Measurements from ENCODE around the gene MIGA2. TPM values are rescaled to one million over a fixed set of nuclear protein-coding genes. Genes with fewer than 3 reads are reported as not detected.

Gene MIGA2
- total and polyA plus RNA-seq, 2 of the 4 experiments (the other 2 are of a cell fraction) = 12.5 to 25.3 TPM

- H3K23ac ChIP-seq (ENCODE audit: low read depth, low read length) = no peak overlapping the region
- H2BK15ac ChIP-seq (ENCODE audit: low read depth, low read length) = no peak overlapping the region
- ChIA-PET CTCF (no interaction called here), POLR2A (ENCODE audit: unreplicated experiment) (no interaction called here)
- in situ Hi-C loops (cut with MboI; ENCODE audit: low sequenced_read_pairs) = no loop called here
- H3K9me3 ChIP-seq (ENCODE audit: control insufficient read depth, insufficient read depth, low read length) = no peaks in the 10 kb centered on the region
- DNase-seq (no peak), ATAC-seq (ENCODE audit: low read depth) (no peak)
- no peak overlapping the region for H2BK5ac ChIP-seq (ENCODE audit: low read depth, low read length, poor library complexity, severe bottlenecking)
- H3K4ac ChIP-seq (ENCODE audit: low read depth, low read length) = 0 out of 2 replicates have a peak overlapping the region, but pooled peaks have one; percentile 34
- H4K20me1 ChIP-seq (ENCODE audit: insufficient read depth, low read length) = no peaks in the 10 kb centered on the region
- peak overlapping the region; percentile 85 for H3K4me2 ChIP-seq (ENCODE audit: low read depth, low read length)
- H4K5ac ChIP-seq (ENCODE audit: low read depth, low read length) = peak overlapping the region; percentile 27; the same call in 1 of the 2 replicates
- intact Hi-C loops (cut with micrococcal nuclease) = no loop called here
- peaks cover 2% of the 10 kb centered on the region; the same call in 1 of the 2 replicates for H3K36me3 ChIP-seq (ENCODE audit: control insufficient read depth, insufficient read depth, low read length)
- BruUV-seq (replicated peaks) = no TSS peak
- H2BK20ac ChIP-seq (ENCODE audit: low read depth, low read length) = no peak overlapping the region
- H3K4me3 ChIP-seq (ENCODE audit: insufficient read depth, low read depth, low read length) = peak overlapping the region; percentile 68
- TF ChIP-seq ELK1 (IDR thresholded peaks at IDR 0.05; ENCODE audit: borderline replicate concordance, low read depth, low read length) (no peak), MAFK (IDR thresholded peaks at IDR 0.05; ENCODE audit: low read depth, low read length) (no peak), MAZ (IDR thresholded peaks at IDR 0.05; ENCODE audit: borderline replicate concordance, low read depth, low read length) (no peak), CHD1 (IDR thresholded peaks at IDR 0.05; ENCODE audit: low read depth, low read length) (no peak), MXI1 (IDR thresholded peaks at IDR 0.05; ENCODE audit: borderline replicate concordance, low read depth, low read length) (no peak), SMC3 (IDR thresholded peaks at IDR 0.05; ENCODE audit: low read depth, low read length) (no peak), NFE2L2 (IDR thresholded peaks at IDR 0.05; ENCODE audit: low read depth, low read length) (no peak), BHLHE40 (IDR thresholded peaks at IDR 0.05; ENCODE audit: low read depth, low read length) (no peak), RAD21 (IDR thresholded peaks at IDR 0.05; ENCODE audit: low read length) (no peak), RCOR1 (IDR thresholded peaks at IDR 0.05; ENCODE audit: insufficient replicate concordance, low read length) (no peak), CTCF (conservative IDR thresholded peaks at IDR 0.05; ENCODE audit: low read depth, low read length) (no peak), RFX5 (IDR thresholded peaks at IDR 0.05; ENCODE audit: low read depth, low read length) (no peak), USF2 (IDR thresholded peaks at IDR 0.05; ENCODE audit: low read depth, low read length) (no peak), CEBPB (IDR thresholded peaks at IDR 0.05; ENCODE audit: low read depth, low read length) (no peak), POLR2A (IDR thresholded peaks at IDR 0.05; ENCODE audit: low read depth, low read length) (no peak), FOS (IDR thresholded peaks at IDR 0.05; ENCODE audit: low read depth, low read length) (no peak)
- H2AK5ac ChIP-seq (ENCODE audit: low read depth, low read length) = no peak overlapping the region
- H3K9me1 ChIP-seq (ENCODE audit: insufficient read depth, low read length) = peaks cover 6% of the 10 kb centered on the region; the same call in 1 of the 2 replicates
- H2AK9ac ChIP-seq (replicated peaks; ENCODE audit: low read depth, low read length, poor library complexity) = peak overlapping the region; percentile 86
- dilution Hi-C loops (cut with HindIII; ENCODE audit: low sequenced_read_pairs, unreplicated experiment) = no loop called here
- no peak overlapping the region for H3K9ac ChIP-seq (ENCODE audit: low read depth, low read length)
- H2AFZ ChIP-seq (replicated peaks; ENCODE audit: low read length, poor library complexity) = peak overlapping the region; percentile 98
- H2BK120ac ChIP-seq (ENCODE audit: low read depth, low read length) = no peak overlapping the region
- H3K4me1 ChIP-seq (ENCODE audit: control insufficient read depth, insufficient read depth, low read length) = peaks cover 7% of the 10 kb centered on the region; the same call in 1 of the 2 replicates
- H4K8ac ChIP-seq (ENCODE audit: low read depth in 2 of 2, low read length in 2 of 2) = peak overlapping the region; percentile 62 to 71; a peak in 3 of 4 replicates
- no peaks in the 10 kb centered on the region for H3K27me3 ChIP-seq (ENCODE audit: control insufficient read depth, insufficient read depth, low read length)
- no peak overlapping the region for H4K91ac ChIP-seq (ENCODE audit: insufficient read depth, low read depth, low read length)
- no peak overlapping the region for H3K14ac ChIP-seq (replicated peaks; ENCODE audit: low read depth, low read length)
- WGBS, 2 experiments (ENCODE audit: extremely low coverage in 2 of 2, insufficient read length in 1 of 2) = 0% methylated on average over 1 of the region's 12 CpGs; no CpG with 5 or more reads in 1 of the 2 experiments
- H3K56ac ChIP-seq (ENCODE audit: extremely low read depth, insufficient read depth, low read length) = no peak overlapping the region
- no peak overlapping the region for H3K18ac ChIP-seq (ENCODE audit: low read depth, low read length)
- no peak overlapping the region for H3K27ac ChIP-seq (ENCODE audit: insufficient read depth, low read length)
- H3K79me1 ChIP-seq (ENCODE audit: low read depth in 1 of 2, low read length in 2 of 2) = peaks cover 27 to 41% of the 10 kb centered on the region in 2 experiments
Measured at GRCh38 chr9:129080298-129080600, 43.8 kb downstream of the MIGA2 start.

Measured in IMR-90 (cell line).